Activated CD8-positive, alpha-beta memory T cell treated with anti-CD3 and anti-CD28 coated beads, Interleukin-2, amount 50 U/mL, for 24 hours (primary cell): ENCODE measurements around the gene LMX1B.
"Not testable (repeated sequence)": the region's sequence is repeated elsewhere in the genome, so short reads cannot be mapped to it uniquely, and the experiment has no call there.

Source experiments
- DNase-seq: peaks from one replicate; pipeline ENCODE4 v3.0.0-alpha.2; 2020; ENCODE audit errors: extremely low read depth

Gene LMX1B

DNA sequence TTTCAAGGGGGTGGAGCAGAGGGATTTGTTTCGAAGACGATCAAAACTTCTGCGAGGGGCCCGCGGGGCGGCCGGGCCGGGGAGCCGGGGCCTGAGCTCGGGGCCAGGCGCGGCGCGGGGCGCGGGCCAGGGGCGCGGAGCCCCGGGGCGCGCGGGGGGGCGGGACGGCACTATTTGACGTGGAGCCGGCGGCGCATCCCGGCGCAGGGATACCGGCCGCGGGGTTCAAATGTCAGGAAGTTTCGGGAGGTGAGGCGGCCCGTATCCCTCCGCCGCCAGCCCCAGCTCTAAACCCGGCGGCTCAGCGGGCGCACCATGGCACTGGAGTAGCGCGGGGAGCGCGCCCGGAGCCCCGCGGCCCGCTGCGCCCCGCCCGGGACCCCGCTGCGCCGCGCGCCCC lies at the start of gene LMX1B:
TSS of gene LMX1B (plus strand) at position 278 of the 400 bp plus-strand sequence. CDS start 522 bp downstream, outside the sequence.
- no peak for DNase-seq

GRCh38 chr9:126564128-126564527 lies 49.6 kb upstream of the LMX1B start:
- no peak for DNase-seq

GRCh38 chr9:126564716-126565115 lies 49.0 kb upstream of the LMX1B start:
- DNase-seq: no peak

DNA sequence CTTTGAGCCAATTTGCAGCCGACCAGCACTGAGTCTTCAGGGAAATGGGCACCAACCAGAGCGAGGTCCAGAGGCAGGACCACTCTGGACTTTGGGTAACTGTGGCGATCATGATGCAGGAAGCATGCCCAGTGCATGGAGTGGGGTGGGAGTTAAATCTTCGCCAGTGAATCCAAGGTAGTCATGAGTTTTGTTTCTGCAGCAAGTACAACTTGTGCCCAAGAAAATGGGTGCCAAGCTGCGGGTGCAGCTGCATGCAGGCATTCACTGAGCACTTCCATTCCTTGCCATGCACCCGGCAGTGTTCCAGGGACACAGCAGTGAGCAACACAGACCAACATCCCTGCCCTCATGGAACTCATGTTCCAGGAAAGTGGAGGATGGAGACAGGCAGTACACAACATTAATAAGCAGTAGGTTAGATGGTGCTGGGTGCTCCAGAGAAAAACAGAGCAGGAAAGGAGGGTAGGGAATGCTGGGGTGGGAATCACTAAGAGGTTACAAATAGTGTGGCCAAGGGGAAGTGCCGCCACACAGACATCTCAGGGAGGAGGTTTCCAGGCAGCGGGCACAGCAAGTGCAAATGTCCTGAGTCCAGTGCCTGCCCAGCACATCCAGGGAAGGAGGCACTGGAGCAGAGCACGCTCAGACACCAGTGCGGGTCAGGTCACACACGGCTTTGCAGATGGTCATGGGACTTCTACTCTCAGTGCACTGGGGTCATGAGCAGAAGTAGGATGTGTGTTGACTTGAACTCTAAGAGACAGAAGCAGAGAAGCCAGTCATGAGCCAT lies 48.2 kb upstream of the LMX1B start:
- no peak for DNase-seq

GRCh38 chr9:126569036-126569435 lies 44.7 kb upstream of the LMX1B start:
- DNase-seq: no peak

DNA sequence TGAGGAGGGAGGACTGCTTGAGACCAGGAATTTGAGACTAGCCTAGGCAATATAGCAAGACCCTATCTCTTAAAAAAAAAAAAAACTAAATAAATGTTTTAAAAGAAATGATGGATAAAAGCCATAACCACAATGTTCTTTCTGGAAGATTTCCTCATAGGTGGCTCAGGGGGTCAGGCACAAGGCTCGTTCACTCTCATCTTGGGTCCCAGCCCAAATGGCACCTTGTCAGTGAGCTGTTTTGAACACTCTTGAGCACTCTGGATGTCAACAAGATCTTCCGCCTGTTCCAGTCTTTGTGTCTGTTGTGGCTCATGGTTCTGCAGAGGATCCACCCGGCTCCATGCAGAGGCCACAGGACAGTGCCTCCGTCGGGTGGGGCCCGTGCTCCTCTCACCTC lies 35.7 kb upstream of the LMX1B start:
- DNase-seq: no peak

DNA sequence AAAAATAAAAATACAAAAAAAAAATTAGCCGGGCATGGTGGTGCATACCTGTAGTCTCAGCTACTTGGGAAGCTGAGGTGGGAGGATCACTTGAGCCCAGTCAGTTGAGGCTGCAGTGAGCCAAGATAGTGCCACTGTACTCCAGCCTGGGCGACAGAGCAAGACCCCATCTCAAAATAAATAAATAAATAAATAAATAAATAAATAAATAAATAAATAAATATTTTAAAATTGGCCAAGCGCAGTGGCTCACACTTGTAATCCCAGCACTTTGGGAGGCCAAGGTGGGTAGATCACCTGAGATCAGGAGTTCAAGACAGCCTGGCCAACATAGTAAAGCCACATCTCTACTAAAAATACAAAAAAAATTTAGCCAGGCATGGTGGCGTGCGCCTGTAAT lies 33.4 kb upstream of the LMX1B start:
- not testable (repeated sequence) for DNase-seq

GRCh38 chr9:126581893-126582292 lies 31.8 kb upstream of the LMX1B start:
- no peak for DNase-seq

DNA sequence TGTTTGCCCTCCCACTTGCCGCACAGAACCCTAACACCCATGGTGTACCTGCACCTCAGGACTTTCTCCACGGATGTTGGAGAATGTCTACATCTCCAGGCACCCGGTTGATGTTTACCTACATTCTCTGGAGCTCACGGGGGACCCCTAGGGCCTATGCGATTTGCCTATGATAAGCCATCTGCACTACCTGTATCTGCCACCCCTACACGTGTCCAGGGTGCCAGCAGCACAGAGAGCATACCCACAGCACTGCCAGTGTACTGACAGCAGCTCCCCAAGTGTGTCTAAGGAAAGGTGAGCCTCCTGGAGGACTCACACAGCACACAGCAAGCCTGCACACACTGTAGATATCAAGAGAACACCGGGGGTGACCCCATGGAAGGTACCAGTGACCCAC lies 31.3 kb upstream of the LMX1B start:
- DNase-seq: no peak

- no peak for DNase-seq
These were observed 30.5 kb upstream of the LMX1B start for GRCh38 chr9:126583144-126583760.

GRCh38 chr9:126584611-126585010 lies 29.1 kb upstream of the LMX1B start:
- no peak for DNase-seq

- no peak for DNase-seq
These were observed 27.5 kb upstream of the LMX1B start for GRCh38 chr9:126586236-126586635.

GRCh38 chr9:126587187-126588185 lies 26.2 kb upstream of the LMX1B start:
- DNase-seq: no peak

GRCh38 chr9:126588491-126589168 lies 25.1 kb upstream of the LMX1B start:
- DNase-seq: no peak

GRCh38 chr9:126589349-126589748 lies 24.4 kb upstream of the LMX1B start:
- DNase-seq: no peak

DNA sequence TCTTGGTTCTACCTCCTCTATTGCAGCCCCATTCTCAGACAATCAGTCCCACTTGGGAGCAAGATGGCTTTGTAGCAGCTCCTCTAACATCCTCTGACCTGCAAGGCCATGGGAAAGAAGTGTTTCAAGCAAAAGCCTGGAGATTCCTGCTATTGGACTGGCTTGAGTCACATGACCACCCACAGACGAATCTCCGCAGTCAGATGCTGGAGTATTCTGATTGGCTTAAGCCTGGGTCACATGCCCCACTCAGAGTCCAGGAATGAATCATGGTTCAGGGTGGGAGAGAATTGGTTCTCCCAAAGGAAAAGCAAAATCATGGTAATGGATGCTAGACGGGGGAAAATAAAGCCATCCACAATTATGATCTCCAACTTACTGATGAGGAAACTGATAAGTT lies 22.6 kb upstream of the LMX1B start:
- DNase-seq: no peak

- DNase-seq: no peak
These were observed 21.8 kb upstream of the LMX1B start for GRCh38 chr9:126591922-126592321.

- DNase-seq: no peak
These were observed 21.3 kb upstream of the LMX1B start for GRCh38 chr9:126592461-126592860.

- DNase-seq: no peak
These were observed 17.7 kb upstream of the LMX1B start for GRCh38 chr9:126595982-126596381.

GRCh38 chr9:126599047-126599650 lies 14.6 kb upstream of the LMX1B start:
- DNase-seq: no peak
